GM18861 (cell line): ENCODE measurements around the gene AQP2.

ENCODE experiments used
- ATAC-seq: cut with Tn5 transposase; IDR thresholded peaks from one replicate; pipeline ENCODE4 v1.9.1; 2021; ENCODE audit not compliant: unreplicated experiment

AQP2 gene, protein sequence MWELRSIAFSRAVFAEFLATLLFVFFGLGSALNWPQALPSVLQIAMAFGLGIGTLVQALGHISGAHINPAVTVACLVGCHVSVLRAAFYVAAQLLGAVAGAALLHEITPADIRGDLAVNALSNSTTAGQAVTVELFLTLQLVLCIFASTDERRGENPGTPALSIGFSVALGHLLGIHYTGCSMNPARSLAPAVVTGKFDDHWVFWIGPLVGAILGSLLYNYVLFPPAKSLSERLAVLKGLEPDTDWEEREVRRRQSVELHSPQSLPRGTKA

DNA sequence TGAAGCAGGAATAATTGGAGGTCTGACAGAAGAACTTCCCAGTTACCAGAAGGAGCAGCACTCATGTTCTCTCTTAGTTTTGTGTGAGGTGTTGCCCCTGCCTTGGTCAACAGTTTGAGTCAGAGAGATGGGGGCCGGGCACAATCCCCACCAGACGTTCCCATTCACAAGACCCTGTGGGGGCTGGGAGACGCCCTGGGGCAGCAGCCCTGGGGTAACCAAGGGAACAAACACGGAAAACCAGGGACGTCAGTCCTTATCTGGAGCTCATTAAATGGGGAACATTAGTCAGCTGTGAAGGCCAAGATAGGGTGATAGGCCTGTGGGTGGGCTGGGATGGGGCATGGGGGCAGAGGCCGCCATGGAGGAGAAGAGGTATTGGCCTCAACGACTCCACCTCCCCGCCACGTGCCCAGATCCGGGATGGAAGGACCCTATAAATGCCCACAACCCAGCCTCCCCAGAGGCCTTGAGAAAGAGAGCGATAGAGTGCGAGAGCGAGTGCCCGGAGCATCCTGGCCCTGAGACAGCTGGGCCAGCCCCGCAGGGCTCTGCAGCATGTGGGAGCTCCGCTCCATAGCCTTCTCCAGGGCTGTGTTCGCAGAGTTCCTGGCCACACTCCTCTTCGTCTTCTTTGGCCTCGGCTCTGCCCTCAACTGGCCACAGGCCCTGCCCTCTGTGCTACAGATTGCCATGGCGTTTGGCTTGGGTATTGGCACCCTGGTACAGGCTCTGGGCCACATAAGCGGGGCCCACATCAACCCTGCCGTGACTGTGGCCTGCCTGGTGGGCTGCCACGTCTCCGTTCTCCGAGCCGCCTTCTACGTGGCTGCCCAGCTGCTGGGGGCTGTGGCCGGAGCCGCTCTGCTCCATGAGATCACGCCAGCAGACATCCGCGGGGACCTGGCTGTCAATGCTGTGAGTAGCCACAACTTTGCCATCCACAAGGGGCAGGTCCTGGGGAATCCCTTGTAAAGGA lies at the start of gene AQP2:
Gene AQP2 (plus strand): TSS at position 465 of the 979 bp plus-strand sequence. CDS start 94 bp downstream, at position 559.
- ATAC-seq, result no peak

- no peak for ATAC-seq
Observed at GRCh38 chr12:49901026-49901425, 49.5 kb upstream of the AQP2 start.

DNA sequence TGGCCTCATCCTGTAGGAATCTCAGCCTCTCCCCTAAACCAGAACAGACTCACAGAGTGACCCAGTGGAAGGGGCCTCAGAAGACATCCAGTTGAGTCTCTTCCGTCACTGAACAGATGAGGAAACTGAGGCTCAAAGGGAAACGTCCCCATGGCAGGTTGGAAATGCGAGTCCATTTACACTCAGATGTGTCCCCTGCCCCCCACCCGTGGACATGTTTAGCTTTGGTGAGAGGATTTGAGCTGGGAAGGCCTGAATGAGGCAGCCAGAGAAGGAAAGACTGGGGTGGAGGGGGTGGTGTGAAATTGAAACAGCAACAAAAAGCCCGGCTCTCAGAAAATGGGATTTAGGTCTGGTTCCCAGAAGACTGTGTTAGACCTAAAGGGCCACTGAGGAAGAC lies 48.6 kb upstream of the AQP2 start:
- no peak for ATAC-seq

GRCh38 chr12:49902399-49903350 lies 47.9 kb upstream of the AQP2 start:
- no peak for ATAC-seq

GRCh38 chr12:49903351-49903699 lies 47.2 kb upstream of the AQP2 start:
- no peak for ATAC-seq

DNA sequence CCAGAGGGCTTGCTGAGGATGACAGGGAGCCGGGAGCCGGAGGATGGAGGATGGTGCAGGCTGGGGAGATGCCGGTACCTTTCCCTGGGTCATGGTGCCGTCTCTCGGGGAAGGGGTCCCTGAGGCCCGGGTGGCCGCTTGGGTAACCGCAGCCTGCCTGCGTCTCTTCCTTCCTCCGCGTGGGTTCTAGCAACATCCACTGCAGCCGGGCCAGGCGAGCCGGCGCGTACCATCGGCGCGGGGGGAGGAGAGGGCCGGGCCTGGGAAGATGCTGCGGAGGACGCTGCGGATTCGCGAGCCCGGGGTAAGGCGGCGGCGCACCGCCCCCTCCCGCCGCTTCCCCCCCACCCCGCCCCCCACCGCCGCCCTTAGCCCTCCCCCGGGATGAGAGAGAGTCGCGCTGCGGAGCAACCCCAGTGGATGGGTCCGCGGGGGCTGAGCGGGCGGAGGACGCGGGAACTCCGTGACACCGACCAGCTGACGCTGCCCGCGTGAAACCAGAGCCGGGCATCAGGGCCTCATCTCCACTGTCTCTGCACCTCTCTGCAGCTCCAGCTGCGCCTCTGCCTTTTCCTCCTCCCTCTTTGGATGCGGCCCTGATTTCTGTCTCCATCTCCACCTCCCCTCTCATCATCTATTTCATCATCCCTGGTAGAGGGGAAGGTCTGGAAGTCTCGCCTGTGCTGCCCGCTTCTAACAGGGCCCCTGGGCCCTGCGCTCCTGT lies 46.7 kb upstream of the AQP2 start, which contains the start of gene FAIM2:
Gene FAIM2 (minus strand): TSS at position 201 of the 724 bp plus-strand sequence. CDS start 108 bp downstream, at position 93.
- ATAC-seq, result no peak

DNA sequence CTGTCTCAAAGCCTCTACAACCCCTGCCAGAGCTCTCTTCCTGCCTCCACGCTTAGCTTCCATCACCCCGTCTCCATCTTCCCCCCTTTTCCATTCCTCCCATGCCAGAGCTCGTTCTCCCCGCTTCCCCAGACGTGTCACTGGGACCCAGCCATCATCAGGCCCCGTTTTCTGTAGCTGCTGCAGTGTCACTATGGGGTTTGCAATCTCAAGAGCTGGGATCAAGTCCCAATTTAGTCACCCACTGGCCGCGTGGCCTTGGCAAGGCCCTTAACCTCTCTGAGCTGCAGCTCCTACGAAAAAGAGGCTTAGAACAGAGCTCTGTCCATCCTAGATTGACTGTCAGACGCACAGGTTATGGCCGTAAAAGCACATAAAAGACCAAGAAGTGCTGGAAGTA lies 45.9 kb upstream of the AQP2 start:
- no peak for ATAC-seq

DNA sequence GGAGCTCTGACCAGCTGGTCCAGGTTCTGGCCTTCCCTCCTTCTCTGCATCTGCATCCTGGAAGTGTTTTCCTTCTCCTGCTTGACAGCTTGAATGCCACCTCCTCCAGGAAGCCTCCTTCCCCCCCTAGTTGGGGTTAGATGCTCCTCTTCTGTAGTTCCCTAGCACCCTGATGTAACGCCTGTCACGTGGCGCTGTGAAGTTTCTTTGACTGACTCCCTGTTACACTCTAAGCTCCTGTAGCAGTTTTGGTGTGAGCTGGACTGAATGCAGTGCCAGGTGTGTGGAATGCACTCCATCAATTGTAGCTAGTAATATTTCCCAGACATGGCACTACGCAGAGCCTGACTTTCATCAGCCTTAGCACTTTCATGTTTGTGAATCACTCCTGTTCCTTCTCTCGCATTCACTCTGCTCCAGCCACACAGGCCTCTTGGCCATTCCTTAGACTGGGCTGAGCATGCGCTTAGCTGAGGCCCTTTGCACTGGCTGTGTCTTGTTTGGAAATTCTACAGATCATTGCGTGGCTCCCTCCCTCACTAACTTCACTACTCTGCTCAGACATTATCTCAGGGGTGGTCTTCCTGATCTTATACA lies 44.7 kb upstream of the AQP2 start:
- ATAC-seq, result no peak

DNA sequence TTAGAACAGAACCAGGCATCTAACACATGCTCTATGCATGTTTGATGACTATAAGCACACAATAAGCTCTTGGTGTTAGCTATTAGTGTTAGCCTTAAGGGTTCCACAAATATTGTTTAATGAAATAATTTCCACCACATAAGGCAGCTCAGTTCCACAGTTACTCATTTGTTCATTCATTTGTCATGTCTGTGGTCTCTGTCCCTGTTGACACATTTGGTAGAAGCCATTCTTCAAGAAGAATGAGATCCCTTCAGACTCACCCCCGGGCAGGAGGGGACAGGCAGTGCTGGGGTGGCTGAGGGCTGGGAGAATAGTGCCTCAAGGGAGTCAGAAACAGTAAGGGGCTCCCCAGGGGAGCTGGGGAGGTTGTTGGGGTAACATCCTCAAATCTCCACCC lies 43.2 kb upstream of the AQP2 start:
- ATAC-seq, result no peak

GRCh38 chr12:49909356-49909755 lies 41.2 kb upstream of the AQP2 start:
- no peak for ATAC-seq

DNA sequence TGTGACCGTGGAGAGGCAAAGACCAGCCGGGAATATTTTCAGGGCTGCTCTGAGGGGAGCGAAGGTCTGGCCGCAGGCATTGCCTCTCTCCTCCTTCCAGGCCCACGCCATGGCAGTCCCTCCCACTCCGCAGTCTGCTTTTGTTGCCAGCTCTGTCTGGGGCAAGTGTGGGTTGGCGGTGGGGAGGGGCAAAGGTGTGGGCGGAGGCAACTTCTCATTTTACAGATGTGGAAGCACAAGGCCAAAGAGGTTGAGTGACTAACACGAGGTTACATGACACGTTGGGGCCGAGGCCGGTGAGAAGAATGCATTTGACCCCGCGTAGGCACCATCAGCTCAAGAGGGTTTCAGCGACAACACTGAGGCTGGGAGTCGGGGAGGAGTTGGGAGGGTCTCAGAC lies 40.7 kb upstream of the AQP2 start:
- ATAC-seq, result no peak

- no peak for ATAC-seq
Observed at GRCh38 chr12:49910331-49911212, 40.0 kb upstream of the AQP2 start.

DNA sequence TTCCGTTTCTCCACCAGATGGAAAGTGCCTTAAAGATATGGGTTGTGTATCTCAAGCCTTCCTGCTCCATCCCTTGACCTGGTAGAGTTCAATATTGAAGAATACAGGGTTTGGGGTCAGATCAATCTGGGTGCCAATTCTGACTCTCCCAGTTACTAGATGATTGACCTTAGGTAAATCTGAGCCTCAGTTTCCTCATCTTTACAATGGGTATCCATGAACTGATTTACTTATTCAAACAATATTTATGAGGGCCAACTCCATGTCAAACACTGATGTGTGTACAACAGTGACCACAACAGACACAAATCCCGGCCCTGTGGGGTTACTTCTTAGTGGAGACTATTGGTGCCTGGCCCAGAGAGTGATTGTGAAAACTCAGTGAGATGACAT lies 39.3 kb upstream of the AQP2 start:
- ATAC-seq, result no peak

GRCh38 chr12:49912345-49913255 lies 37.9 kb upstream of the AQP2 start:
- ATAC-seq, result no peak

- ATAC-seq, result no peak
Observed at GRCh38 chr12:49916129-49916919, 34.2 kb upstream of the AQP2 start.

DNA sequence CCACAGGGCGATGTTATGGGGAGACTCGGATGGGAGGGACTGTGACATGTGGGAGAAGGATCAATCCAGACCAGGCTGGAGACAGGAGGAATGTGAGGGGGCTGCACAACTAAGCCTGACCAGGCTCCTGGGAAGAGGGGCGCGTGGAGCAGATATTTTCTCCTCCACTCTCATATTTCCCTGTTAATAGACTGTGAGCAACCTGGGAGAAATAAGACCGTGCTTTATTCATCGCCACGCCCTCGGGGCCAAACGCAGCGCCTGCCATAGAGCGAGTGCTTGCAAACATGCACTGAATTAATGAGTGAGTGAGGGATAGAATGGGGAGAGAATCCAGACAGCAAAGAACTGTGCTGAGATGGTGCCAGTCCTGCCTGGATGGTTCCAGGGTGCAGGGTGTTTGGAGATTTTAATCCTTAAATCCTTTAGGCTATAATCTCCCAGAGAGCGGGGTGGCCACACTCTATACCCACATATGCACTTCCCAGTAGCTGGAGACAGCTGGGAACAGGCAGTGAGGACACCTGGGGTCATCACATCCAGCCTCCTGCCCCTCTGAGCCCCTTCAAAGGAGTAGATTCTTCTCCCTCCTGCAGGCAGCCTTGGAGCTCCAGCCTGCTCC lies 33.3 kb upstream of the AQP2 start:
- no peak for ATAC-seq

GRCh38 chr12:49917788-49918173 lies 32.8 kb upstream of the AQP2 start:
- no peak for ATAC-seq
